ENCODE results near the gene EDN2.
A peak's percentile ranks its signal among the peaks of the same experiment; 100 is the strongest.

EDN2 gene

DNA sequence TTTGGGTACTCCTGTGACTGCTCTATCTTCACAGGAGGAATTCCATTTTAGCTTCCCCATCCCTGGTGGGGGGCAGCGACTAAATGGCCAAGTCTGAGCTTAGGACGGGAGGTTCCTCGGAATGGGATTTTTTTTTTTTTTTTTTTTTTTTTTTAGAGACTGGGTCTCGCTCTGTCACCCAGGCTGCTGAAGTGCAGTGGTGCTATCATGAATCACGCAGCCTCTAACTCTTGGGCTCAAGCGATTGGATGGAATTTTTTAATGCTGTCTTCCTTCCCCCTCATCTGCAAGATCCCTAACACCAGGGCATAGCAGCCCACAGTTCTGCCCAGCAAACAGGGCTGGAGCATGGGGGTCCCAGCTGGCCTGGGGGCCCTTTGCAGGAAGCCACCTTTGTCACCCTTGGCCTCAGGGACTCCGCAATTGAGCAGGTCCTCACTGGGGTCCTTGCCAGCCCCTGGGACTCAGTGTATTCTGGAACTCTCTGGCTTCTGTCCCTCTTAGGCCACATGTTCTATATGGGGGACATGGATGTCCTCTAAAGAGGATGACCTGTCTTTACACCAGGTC, 13.1 kb upstream of the EDN2 start:
- no peak for DNase-seq

DNA sequence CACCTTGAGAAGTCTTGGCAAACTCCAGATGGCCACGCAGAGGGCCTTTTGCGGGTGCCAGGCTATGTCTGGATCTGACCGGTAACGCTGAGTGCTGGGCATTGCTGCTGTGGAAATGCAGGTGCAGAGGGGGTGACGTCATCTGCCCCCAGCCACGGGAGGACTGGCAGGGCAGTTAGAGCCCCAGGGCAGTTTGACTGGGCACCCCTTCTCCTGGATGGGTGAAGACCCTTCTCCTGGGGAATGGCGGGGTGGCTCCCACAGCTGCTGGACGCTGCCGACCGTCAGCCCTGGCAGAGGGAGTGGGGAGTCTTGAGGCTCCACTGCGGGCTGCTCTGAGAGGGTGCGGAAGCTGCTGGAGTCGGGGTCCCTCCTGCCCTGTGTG, 12.6 kb upstream of the EDN2 start:
- DNase-seq, result no peak

DNA sequence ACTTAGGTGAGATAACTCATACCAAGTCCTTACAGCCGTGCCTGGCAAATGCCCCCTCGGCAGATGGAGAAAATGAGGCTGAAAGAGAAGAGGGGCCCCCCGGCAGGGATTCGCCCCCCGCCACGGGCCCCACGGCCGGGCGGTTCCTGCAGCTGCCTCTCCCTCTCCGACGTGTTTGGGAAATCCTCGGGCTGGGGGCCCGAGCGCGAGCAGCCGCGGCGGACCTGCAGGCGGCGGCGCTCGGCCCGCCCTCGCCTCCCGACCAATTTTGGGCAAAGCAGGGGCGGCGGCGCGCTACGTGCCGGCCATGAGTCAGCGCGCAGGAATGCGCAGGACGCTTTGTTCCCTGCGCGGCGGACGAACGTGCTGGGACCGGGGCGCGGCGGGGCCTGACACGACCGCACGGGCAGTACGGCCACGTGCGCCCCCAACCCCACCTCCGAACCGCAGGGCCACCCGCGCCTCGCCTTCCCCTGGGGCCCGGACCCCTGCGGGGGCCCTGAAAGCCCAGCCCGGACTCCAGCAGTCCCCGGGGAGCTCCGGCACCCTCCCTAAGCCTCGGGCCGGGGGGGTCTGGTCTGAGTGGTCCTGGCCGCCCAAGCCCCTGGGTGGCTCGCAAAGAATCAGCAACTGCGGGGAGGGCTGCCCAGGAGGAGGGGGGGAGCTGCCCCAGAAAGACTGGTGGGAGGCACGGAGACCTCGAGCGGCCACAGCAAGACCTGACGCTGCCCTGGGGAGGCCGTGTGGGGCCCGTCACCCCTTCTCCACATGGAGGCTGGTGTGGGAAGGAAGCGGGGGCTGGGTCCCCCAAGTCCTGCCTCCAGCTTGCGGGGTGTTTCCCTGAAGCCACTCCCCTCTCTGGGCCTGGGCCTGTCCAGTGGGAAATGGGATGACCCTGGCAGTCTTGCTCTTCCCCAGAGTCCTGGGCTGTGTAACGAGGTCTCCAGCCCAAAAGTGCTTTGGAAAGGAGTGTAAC, 11.9 kb upstream of the EDN2 start:
- no peak for DNase-seq

DNA sequence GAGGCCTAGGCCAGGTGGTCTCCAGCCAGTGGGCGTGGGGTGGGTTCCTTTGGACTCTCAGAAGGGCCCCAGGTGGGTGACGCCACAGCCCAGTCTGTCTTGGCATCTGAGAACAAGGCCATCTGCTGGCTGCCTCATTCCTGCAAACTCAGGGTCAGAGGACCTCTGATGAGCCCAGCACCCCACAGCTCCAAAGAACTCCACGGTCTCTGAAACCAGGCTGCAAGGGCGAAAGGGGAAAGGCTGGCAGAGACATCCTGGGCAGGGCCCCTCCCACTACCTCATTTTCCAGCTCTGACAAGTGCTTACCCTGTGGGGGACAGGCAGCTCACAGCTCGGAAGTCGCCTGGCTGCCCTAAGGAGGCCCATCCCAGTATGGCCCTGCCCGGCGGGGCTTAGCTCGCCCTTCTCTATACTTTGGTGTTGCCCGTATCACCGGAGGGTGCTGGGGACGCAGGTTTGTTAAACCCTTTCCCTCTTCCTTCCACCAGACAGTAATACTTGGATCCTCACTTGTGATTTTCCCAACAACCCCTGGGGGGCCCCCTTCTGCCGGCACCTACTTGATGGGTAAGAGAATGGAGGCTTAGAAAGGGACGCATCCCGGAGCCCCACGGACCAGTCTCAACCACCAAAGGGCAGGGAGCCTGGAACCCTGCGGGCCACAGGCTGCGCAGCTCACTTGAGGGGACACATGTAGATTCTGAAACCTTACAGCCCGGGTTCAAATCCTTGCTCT, 10.9 kb upstream of the EDN2 start:
- DNase-seq, result no peak

DNA sequence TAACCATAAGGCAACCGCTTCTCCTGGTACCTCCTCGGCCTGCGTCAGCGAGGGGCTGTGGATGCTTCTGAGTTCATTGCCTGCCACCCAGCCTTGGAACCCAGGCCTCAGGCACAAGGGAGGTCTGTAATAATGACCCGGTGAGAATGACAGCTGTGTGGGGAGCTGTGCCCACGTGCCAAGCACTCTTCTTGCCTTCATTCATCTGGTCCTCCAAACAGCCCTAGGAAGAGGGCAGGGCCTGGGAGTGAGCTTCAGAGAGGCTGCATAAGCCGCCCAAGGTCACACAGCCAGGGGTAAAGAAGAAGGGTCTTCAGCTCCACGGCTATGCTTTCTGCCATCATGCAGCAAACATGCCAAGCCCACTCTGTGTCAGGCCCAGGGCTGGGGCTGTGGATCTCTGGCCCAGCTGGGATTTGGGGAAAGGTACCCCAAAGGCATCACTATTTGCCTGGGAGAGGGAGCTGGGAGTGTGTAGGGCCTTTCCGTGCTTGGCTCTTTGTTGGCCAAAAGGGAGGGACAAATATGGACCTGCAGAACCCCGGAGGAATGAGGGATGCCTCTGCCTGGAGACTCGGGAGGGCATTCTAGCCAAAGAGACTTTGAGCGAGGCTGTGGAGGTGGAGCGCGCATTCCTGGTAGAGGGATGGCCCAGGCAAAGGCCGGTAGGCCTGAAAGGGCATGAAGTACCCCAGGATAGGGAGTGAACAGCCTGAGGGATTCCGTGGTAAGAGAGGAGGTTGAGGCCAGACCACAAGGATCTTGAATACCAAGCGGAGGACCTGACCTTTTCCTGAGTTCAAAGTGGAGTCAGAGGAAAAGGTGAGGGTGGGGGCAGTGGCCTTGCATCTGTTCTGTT, 10.1 kb upstream of the EDN2 start:
- DNase-seq, result no peak

DNA sequence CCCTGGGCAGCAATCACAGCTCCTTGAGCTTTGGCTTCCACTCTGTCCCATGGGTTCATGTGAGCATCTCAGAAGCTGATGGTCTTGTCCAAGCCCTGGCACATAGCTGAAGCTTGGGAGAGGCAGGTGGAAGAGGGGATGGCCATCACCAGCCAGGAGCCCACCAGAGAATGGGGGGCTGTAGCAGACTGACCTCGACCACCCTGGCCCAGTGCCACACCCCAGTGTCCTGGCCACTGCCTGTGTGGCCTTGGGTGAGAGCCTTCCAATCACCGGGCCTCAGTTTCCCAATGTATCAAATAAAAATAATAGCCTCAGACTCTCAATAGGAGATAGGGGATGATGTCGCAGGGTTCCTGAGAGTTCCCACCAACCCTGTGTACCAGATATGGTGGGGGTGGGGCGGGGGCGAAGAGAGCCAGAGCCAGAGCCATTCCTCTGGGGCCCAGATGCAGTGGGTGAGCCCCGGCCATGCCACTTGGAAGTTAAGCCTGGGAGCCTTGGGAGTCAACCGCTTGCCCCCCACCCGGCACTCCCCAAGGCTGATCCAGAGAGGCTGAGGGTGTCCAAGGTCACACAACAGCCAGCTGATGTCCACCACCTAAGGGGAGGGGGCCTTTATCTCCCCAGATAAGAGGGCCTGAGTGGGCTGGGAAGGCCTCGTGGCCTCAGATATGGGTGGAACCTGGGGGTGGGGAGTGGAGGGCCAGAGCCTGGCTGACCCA, 9.3 kb upstream of the EDN2 start:
- no peak for DNase-seq

DNA sequence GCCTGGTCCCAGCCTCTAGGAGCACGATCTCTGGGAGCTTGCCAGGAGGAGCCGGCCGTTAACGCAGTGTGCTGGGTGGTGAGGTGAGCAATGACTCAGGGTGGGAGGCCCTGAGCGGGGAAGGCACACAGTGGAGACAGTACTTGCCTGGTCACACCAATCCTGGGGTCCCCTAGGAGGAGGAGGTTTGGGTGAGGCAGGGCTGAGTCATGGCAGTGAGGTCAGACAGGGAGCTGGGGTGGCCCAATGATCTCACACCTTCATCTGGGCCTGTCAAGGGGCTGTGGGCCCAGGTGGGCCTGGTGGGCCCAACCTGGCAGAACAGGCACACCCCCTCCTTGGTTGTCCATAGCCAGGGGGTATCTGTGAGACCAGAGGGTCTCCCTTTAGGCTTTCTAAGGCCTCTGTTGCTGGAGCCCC, 8.6 kb upstream of the EDN2 start:
- DNase-seq, result no peak

DNA sequence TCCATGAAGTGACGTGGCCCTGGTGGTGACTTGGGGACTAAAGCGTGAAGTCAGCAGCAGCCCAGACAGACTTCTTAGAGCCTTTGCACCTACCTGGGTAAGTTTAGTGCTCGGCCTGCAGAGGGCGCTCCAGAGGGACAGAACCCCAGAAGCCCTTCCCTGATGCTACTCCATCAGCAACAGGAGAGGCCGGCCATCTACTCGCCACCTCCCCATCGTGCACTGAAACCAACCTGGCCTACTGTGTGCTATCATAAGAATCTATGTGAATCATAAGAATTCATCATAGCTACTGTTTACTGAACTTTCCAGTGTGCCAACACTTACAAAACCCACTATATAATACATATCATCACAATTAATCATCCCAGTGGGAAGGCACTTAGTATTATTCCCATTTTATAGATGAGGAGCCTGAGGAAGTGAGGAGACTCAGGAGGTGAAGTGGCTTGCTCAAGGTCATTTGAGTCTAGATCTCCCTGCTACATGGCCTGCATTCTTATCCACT, 7.9 kb upstream of the EDN2 start:
- DNase-seq, result peak; percentile 20

DNA sequence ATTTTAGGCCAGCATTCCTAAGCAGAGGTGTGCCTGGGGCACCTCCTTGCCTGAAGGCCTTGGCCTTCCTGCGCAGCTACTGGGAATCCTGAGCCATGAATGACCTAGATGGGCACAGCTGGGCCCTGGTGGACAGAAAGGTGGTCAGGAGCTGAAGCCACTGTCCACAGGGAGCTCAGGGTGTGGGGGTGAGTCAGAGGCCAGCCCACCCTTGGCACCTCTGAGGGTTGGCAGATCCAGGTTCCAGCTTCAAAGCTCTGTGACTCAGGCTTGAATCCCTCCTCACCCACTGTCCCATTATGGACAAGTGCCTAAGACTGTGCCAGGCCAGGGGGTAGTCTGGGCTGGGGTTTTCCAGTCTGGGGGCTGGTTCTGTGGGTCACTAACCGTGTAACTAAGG, 6.4 kb upstream of the EDN2 start:
- DNase-seq, result no peak

DNA sequence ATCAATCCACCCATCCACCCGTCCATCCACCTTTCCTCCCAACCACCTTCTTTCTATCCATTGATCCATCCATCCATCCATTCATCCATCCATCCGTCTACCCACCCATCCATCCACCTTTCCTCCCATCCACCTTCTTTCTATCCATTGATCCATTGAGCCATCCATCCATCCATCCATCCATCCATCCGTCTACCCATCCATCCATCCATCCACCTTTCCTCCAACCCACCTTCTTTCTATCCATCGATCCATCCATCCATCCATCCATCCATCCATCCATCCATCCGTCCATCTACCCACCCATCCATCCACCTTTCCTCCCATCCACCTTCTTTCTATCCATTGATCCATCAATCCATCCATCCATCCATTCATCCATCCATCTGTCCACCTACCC, 5.1 kb upstream of the EDN2 start:
- no peak for DNase-seq

DNA sequence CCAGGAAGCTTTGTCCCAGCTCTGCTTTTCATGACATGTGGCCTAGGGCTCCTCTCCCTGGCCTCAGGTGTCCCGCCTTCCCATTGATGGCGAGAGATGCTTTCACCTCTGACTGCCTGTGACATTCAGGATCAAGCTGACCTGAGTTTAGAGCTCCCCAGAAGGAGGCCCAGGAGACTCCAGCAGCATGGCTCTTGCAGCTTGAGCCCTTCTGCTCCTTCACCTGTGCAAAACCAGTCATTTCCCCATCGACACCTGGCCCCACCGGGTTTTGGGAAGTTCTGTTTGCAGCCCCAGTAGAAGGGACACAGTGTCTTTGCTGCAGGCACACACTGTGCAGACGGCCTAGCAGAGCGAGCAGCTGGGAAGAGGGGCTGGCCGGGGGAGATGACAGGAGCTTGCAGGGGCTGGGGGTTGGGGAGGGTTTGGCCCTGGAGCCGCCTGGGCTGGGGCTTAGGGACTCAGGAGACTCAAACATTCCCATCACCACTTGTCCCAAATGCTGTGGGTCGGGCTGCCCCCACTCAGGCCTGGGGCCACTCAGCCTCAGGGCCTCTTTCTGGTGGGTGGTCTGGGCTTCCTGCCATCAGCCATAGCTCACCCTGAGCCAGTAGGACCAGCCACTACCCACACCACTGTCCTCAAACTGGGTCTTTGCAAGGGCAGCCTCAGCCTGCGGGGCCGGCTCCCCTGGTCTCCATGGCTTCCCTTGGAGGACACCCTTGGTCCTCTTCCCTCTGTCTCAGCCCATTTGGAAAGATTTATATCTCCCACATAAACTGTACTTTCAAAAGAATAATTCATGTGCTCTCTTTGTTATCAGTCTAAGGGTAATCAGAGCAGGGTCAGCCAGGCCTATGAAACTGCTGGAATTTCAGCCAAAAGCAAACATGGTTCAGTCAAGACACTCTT, 3.8 kb upstream of the EDN2 start:
- no peak for DNase-seq

DNA sequence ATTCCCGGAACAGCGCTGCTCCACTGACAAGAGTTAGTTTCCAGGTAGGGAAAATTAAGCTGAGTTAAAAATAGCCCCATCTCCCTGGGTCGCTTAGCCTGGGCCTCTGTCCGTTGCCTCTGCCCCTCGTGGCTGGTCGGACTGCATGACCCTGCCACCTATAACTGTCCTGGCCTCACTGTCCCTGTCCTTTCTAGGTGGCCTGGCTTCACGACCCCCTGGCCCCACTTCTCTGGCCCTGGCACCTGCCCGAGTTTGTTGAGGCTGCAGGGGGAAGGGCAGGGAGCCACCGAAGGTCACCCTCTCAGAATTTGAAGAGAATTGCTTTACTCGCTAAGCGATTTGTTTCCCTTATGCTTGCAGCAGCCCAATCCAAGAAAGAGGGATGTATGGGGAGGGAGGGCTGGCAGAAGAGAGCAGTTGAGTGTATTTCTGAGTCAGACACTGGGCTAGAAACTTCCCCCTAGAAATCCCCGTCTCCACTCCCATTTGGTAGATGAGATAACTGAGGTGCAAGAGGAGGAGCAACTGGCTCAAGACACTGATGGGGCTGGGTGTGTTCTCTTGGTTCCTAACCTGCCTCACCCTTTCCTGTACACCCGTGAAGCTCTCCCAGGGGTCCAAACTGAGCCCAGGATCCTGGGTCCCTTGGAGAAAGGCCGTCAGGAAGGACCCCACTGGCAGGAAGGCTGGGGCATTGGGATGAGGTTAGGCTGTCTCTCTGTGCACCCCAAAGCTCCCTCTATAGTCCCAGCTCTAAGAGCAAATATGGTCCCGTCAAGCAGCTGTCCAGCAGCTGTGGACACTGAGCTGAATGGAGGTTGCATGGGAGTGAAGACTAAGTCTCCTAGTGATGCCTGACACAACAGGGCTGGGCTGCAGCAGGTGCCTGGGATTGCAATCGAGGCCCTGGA, 2.9 kb upstream of the EDN2 start:
- no peak for DNase-seq

DNA sequence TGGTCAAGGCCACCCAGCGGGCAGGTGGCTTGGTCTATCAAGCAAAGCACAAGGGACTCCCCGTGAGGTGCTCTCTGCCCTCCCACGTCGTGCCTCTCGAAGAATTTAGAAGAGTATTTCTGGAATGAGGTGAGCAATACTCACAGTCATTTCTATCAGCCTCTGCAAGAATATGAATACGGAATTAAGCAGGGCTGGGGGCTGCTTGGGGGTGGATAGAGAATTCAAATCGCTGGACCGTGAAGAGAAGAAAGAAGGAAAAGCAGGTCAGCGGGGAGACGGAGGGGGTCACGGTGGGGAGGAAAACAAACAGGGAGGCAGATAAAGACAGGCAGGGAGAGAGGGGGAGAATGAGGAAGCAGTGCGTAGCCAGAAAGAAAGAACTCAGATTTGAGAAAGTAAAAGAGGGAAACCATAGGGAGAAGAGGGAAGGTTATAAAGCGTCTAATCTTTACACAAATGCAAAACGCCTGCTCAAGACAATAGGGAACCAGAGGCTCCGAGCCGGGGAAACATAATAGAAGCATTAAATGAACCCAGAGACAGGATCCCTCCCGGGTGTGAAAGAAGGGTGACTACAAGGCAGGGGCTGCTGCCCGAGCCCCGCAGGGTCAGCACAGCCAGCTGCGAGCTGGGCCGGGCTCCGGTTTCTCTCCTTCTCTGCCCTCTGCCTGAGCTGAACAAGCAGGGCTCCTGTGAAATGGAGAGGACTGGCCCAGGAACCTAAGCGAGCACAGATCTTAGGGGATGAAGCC, 2.1 kb upstream of the EDN2 start:
- DNase-seq, result no peak

DNA sequence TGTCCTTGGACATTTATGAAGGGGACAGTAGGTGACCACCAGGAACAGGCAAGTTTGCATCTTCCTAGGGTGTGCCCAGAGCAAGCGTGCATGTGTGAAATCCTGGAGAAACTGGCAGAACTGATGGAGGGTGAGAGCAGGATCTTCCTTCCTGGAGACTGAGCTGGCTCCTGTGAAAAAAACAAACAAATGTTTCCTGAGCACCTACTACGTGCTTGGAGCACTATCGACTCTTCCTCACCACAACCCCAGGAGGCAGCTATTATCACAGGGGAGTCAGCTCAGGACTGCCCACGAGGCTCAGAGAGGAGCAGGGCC, 1.5 kb upstream of the EDN2 start:
- no peak for DNase-seq

DNA sequence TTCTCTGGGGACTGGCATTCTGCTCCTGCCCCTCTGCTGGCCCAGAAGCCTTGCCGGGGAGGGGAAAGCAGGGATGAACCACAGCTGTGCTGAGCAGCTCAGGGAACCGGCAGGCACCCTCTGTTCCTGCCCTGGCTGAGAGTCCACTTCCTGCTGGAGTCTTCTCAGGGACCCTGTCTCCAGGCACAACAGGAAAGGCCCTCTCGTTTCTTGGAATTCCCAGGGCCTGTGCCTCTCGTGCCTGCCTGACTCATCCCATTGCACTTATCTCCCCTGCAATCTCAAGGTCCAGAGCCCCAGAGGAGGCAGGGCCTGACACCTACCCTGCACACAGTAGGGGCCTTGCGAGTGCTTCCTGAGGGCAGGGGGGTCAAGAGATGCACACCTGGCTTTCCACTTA, 1.1 kb upstream of the EDN2 start:
- no peak for DNase-seq

DNA sequence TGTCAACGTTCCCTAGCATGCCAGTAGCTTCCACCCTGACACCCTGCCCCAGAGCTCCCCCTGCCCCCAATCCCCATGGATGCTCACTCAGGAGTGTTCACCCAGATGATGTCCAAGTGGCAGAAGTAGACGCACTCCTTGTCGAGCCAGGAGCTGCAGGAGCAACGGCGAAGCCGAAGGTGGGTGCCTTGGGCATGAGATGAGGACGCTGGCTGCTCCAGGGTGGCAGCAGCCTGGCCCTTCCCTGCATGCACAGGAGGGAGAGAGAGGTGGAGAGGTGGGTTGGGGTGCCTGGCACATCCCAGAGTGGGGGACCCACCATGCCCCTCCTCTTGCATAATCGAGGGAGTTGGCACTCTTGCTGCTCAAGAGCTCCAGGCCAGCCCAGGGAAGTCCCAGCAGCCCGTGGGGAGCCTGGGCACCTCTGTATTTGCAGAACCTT, 502 bp downstream of the EDN2 start:
- DNase-seq, result no peak

DNA sequence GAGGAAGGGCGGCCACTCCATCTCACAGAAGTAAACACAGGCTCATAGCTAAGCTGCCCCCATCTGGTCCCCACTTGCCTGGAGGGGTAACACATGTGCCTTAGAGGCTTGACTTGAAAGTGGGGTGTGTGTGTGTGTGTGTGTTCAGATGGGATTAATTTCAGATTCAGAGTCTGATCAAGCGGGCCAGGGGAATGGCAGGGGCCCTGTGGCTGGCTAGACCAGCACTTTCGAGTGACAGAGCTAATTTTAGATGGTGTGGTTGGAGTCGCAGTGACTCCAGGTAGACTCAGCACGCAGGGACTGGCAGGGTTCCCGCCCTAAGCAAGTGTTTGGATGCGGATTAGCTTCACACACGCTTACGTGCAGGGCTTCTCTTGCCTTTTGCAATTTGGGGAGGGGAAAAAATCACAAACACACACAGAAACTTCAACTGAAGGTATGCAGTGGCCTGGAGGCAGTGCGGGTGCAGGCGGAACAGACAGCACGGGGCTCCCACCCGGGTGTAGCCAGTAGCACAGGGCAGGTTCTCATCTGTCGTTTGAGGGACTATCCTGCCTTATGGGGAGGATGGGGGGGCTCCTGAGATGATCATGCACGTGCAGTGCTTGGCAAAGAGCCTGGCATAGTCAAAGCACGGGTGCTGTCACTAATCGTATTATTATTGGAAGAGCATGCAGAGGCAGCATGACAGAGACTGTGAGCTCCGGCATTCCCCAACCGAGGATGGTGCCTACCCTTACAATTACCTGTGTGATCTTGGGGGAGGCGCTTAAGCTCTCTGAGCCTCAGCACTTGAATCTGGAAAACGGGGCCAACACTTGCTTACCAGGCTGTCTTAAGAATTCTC, 1.3 kb downstream of the EDN2 start:
- no peak for DNase-seq

Measured in activated CD4-positive, alpha-beta T cell treated with anti-CD3 and anti-CD28 coated beads, Interleukin-2, amount 50 U/mL, for 1 hour (primary cell).